ENCODE data around the gene PLVAP.

PLVAP gene

GRCh38 chr19:17321655-17322489 lies 55.3 kb downstream of the PLVAP start:
- DNase-seq (ENCODE audit: low read depth in 2 of 2): no peak

GRCh38 chr19:17320435-17320834 lies 56.7 kb downstream of the PLVAP start:
- DNase-seq (ENCODE audit: low read depth in 2 of 2): no peak

GRCh38 chr19:17319473-17320238 lies 57.5 kb downstream of the PLVAP start:
- no peak for DNase-seq (ENCODE audit: low read depth in 2 of 2)

- no peak for DNase-seq (ENCODE audit: low read depth in 2 of 2)
These were observed 58.2 kb downstream of the PLVAP start for GRCh38 chr19:17318966-17319365.

GRCh38 chr19:17314007-17314593 lies 63.0 kb downstream of the PLVAP start:
- DNase-seq (ENCODE audit: low read depth in 2 of 2): no peak

- no peak for DNase-seq (ENCODE audit: low read depth in 2 of 2)
These were observed 64.7 kb downstream of the PLVAP start for GRCh38 chr19:17312189-17313113.

GRCh38 chr19:17311455-17312188 lies 65.5 kb downstream of the PLVAP start:
- no peak for DNase-seq (ENCODE audit: low read depth in 2 of 2)

GRCh38 chr19:17309965-17310461 lies 67.1 kb downstream of the PLVAP start:
- DNase-seq (ENCODE audit: low read depth in 2 of 2): no peak

GRCh38 chr19:17309198-17309964 lies 67.8 kb downstream of the PLVAP start, which contains the start of gene DDA1:
Gene DDA1 (plus strand): TSS chr19:17309563. CDS start chr19:17309655, 92 bp downstream.
- peak; percentile 96 to 98 for DNase-seq (ENCODE audit: low read depth in 2 of 2)

GRCh38 chr19:17307876-17308377 lies 69.2 kb downstream of the PLVAP start:
- no peak for DNase-seq (ENCODE audit: low read depth in 2 of 2)

- no peak for DNase-seq (ENCODE audit: low read depth in 2 of 2)
These were observed 70.8 kb downstream of the PLVAP start for GRCh38 chr19:17306285-17306714.

- DNase-seq (ENCODE audit: low read depth in 2 of 2): peak; percentile 89 to 92
These were observed 71.4 kb downstream of the PLVAP start, which contains the start of gene MRPL34 for GRCh38 chr19:17305517-17306284. Gene MRPL34 (plus strand): TSS chr19:17305872. CDS start chr19:17305893, 21 bp downstream.

GRCh38 chr19:17305216-17305516 lies 72.0 kb downstream of the PLVAP start:
- DNase-seq (ENCODE audit: low read depth in 2 of 2): no peak

GRCh38 chr19:17304386-17305215 lies 72.5 kb downstream of the PLVAP start:
- no peak for DNase-seq (ENCODE audit: low read depth in 2 of 2)

GRCh38 chr19:17303940-17304267 lies 73.2 kb downstream of the PLVAP start:
- no peak for DNase-seq (ENCODE audit: low read depth in 2 of 2)

GRCh38 chr19:17303167-17303939 lies 73.8 kb downstream of the PLVAP start, which contains the start of gene ABHD8:
Gene ABHD8 (minus strand): TSS chr19:17303425. CDS start chr19:17301616, 1,809 bp downstream.
- peak; percentile 89 to 93 for DNase-seq (ENCODE audit: low read depth in 2 of 2)

Measured in stimulated activated CD8-positive, alpha-beta memory T cell treated with anti-CD3 and anti-CD28 coated beads, Interleukin-2, amount 100 ng/mL, for 48 hours (primary cell).